Vagina (tissue), 2 donors: ENCODE results near the gene AADACL4.
A peak's percentile ranks its signal among the peaks of the same experiment; 100 is the strongest.

Source experiments
- POLR2A ChIP-seq, 2 donors: fragments of 450-650 bp; IDR thresholded peaks; one replicate each; pipeline ENCODE4 v1.6.1; 2017; ENCODE audit warnings: antibody characterized with exemption in 2 of 2, mild to moderate bottlenecking in 2 of 2, moderate library complexity in 2 of 2
- TF ChIP-seq, protein P1 (sequence below), 3 experiments: fragments of 450-650 bp in 2 of 3; fragments of 200-600 bp in 1 of 3; sonication (generic) in 1 of 3; IDR thresholded peaks; one replicate each; pipeline ENCODE4 v1.5.1; 2017 to 2019; ENCODE audit warnings: antibody characterized with exemption in 3 of 3, mild to moderate bottlenecking in 2 of 3, moderate library complexity in 2 of 3

DNA sequence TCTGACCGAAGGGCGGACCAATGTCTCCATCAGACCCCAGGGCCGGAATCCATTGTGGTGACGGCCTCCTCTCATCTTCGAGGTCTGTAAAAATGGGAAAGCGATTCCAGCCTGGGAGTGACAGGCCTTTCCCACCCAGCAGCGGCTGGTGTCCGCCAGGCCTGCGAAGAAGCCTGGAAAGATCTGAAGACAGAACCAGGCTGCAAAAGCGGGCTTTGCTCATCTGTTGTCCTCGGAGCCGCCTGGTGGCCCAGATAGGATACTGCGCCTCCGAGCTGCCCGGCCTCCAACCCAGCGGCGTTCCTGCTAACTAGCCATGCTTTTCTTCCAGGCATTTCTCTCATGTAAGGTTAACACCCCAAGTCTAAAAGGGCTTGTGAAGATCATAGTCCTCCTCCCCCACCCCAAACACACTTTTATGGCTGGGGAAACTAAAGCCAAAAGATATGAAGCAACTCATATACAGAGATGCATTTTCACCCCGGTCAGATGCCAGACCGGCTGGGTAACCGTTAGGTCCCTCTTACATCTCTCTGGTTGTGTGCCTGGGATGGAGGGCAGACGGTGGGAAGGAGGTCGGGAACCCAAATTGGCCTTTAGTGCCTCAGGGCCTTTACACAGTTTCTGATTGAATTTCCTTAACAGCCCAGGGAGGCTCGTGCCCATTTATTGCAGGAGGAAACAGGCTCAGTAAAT is 23.9 kb upstream of the AADACL4 start:
- TF ChIP-seq, protein P1, sequence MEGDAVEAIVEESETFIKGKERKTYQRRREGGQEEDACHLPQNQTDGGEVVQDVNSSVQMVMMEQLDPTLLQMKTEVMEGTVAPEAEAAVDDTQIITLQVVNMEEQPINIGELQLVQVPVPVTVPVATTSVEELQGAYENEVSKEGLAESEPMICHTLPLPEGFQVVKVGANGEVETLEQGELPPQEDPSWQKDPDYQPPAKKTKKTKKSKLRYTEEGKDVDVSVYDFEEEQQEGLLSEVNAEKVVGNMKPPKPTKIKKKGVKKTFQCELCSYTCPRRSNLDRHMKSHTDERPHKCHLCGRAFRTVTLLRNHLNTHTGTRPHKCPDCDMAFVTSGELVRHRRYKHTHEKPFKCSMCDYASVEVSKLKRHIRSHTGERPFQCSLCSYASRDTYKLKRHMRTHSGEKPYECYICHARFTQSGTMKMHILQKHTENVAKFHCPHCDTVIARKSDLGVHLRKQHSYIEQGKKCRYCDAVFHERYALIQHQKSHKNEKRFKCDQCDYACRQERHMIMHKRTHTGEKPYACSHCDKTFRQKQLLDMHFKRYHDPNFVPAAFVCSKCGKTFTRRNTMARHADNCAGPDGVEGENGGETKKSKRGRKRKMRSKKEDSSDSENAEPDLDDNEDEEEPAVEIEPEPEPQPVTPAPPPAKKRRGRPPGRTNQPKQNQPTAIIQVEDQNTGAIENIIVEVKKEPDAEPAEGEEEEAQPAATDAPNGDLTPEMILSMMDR (IDR thresholded peaks at IDR 0.05) = peak; percentile 85 to 98 (median 88)
- no peak for TF ChIP-seq POLR2A (IDR thresholded peaks at IDR 0.05)
